Testis (tissue), 3 donors: ENCODE measurements around the gene HOXB4. TPM values are rescaled to one million over a fixed set of nuclear protein-coding genes. Genes with fewer than 3 reads are reported as not detected.

ENCODE experiments used
- DNase-seq: peaks from one replicate; pipeline ENCODE4 v3.0.0-alpha.2; 2019
- H3K27ac ChIP-seq, 2 donors: fragments of 200-600 bp; sonication (generic); one replicate each; pipeline ENCODE4 v1.5.1; 2019
- H3K27me3 ChIP-seq: fragments of 200-600 bp; sonication (generic); one replicate; pipeline ENCODE4 v1.5.1; 2019
- H3K36me3 ChIP-seq: fragments of 200-600 bp; sonication (generic); one replicate; pipeline ENCODE4 v1.5.1; 2017; ENCODE audit warnings: low read depth; ENCODE audit errors: missing control alignments
- H3K4me1 ChIP-seq: fragments of 200-600 bp; sonication (generic); one replicate; pipeline ENCODE4 v1.5.1; 2019
- H3K4me3 ChIP-seq, 2 donors: fragments of 200-600 bp; sonication (generic); one replicate each; pipeline ENCODE4 v1.5.1; 2017 to 2019
- H3K9me3 ChIP-seq: fragments of 200-600 bp; sonication (generic); one replicate; pipeline ENCODE4 v1.5.1; 2017
- CTCF ChIP-seq, 3 experiments: fragments of 450-650 bp in 2 of 3; fragments of 200-600 bp in 1 of 3; sonication (generic) in 1 of 3; IDR thresholded peaks; one replicate each; pipeline ENCODE4 v1.5.1; 2016 to 2019; ENCODE audit warnings: antibody characterized with exemption in 3 of 3, mild to moderate bottlenecking in 2 of 3, moderate library complexity in 1 of 3
- POLR2A ChIP-seq: fragments of 450-650 bp; IDR thresholded peaks from one replicate; pipeline ENCODE4 v1.6.1; 2017; ENCODE audit warnings: antibody characterized with exemption, mild to moderate bottlenecking, moderate library complexity
- WGBS, 2 donors: methylation state at CpG; one replicate each; pipeline ENCODE4 v1.1.5; 2018; 5-methylcytosine and 5-hydroxymethylcytosine counted together
- intact Hi-C: fragments of 100-400 bp; cut with DNase I; formaldehyde crosslinking; loops from one replicate; pipeline ENCODE4 v1.15.1; 2023; ENCODE audit warnings: low total_unique reads
- polyA plus RNA-seq: library from polyadenylated mRNA; stranded (reverse); fragments of 350-450 nt; fragmentation: Illumina TruSeq; extraction: RNeasy Lipid Tissue Mini Kit (QIAGEN cat#74804); gene quantifications from one replicate; pipeline ENCODE4 v1.2.3, GENCODE V29; 2014; ENCODE audit warnings: low read depth, low replicate concordance; ENCODE audit not compliant: insufficient read depth
- total RNA-seq, 2 donors: library from RNA; depleted of rRNA; stranded (reverse); fragments of >200 nt; gene quantifications; one replicate each; pipeline ENCODE4 v1.2.3, GENCODE V29; 2016

The HOXB4 gene
- total and polyA plus RNA-seq, 3 donors from 2014 or later: 1.6 to 1.8 (median 1.6) TPM

GRCh38 chr17:48559840-48560817, 18.0 kb downstream of the HOXB4 start:
- no peak for TF ChIP-seq CTCF (IDR thresholded peaks at IDR 0.05)
- TF ChIP-seq POLR2A: no peak
- 52 to 61% methylated on average over 13 to 14 of the region's 14 CpGs for whole genome bisulfite sequencing, 2 donors
- DNase-seq: no peak
- no peaks in the 10 kb centered on the region for H3K36me3 ChIP-seq
- no peaks in the 10 kb centered on the region for H3K4me1 ChIP-seq
- no peaks in the 10 kb centered on the region for H3K27me3 ChIP-seq
- no peak overlapping the region for H3K27ac ChIP-seq
- no peak overlapping the region for H3K4me3 ChIP-seq
- intact Hi-C loops: no loop called here
- no peaks in the 10 kb centered on the region for H3K9me3 ChIP-seq

- H3K9me3 ChIP-seq: no peaks in the 10 kb centered on the region
- no peaks in the 10 kb centered on the region for H3K27me3 ChIP-seq
- WGBS, 2 donors: 69 to 75% methylated on average over 16 of the region's 16 CpGs
- H3K36me3 ChIP-seq: no peaks in the 10 kb centered on the region
- TF ChIP-seq CTCF (IDR thresholded peaks at IDR 0.05): no peak
- TF ChIP-seq POLR2A: no peak
- no peak for DNase-seq
- no peak overlapping the region for H3K4me3 ChIP-seq
- no peaks in the 10 kb centered on the region for H3K4me1 ChIP-seq
- no peak overlapping the region for H3K27ac ChIP-seq
- intact Hi-C loops: no loop called here
These were observed 18.9 kb downstream of the HOXB4 start for GRCh38 chr17:48559122-48559839.

GRCh38 chr17:48558831-48559121, 19.4 kb downstream of the HOXB4 start:
- H3K36me3 ChIP-seq: no peaks in the 10 kb centered on the region
- intact Hi-C loops: no loop called here
- no peak for DNase-seq
- no peaks in the 10 kb centered on the region for H3K9me3 ChIP-seq
- no peak for TF ChIP-seq CTCF (IDR thresholded peaks at IDR 0.05)
- TF ChIP-seq POLR2A: no peak
- no peak overlapping the region for H3K4me3 ChIP-seq
- 85 to 93% methylated on average over 2 of the region's 2 CpGs for WGBS, 2 donors
- no peaks in the 10 kb centered on the region for H3K27me3 ChIP-seq
- H3K4me1 ChIP-seq: no peaks in the 10 kb centered on the region
- no peak overlapping the region for H3K27ac ChIP-seq

GRCh38 chr17:48558057-48558830, 19.9 kb downstream of the HOXB4 start:
- no peaks in the 10 kb centered on the region for H3K4me1 ChIP-seq
- H3K27me3 ChIP-seq: no peaks in the 10 kb centered on the region
- WGBS, 2 donors: 59 to 60% methylated on average over 13 of the region's 13 CpGs
- intact Hi-C loops: no loop called here
- DNase-seq: no peak
- no peak overlapping the region for H3K27ac ChIP-seq
- H3K9me3 ChIP-seq: no peaks in the 10 kb centered on the region
- TF ChIP-seq POLR2A: no peak
- TF ChIP-seq CTCF (IDR thresholded peaks at IDR 0.05): no peak
- no peak overlapping the region for H3K4me3 ChIP-seq
- H3K36me3 ChIP-seq: no peaks in the 10 kb centered on the region
